Astrocyte of the cerebellum (primary cell): ENCODE data around the gene PALM.
"Not testable (repeated sequence)": the region's sequence is repeated elsewhere in the genome, so short reads cannot be mapped to it uniquely, and the experiment has no call there.

Experiments used
- DNase-seq: peaks from one replicate; pipeline ENCODE4 v3.0.0-alpha.2; 2011; ENCODE audit warnings: low read depth
- H3K4me3 ChIP-seq: 2 replicates; pipeline ENCODE4 v1.5.1; 2011; ENCODE audit warnings: mild to moderate bottlenecking, low read depth, low read length, moderate library complexity
- CTCF ChIP-seq: IDR thresholded peaks from 2 replicates; pipeline ENCODE4 v1.5.1; 2012; ENCODE audit warnings: low read length, low read depth, moderate library complexity, mild to moderate bottlenecking; ENCODE audit errors: missing control alignments
- in situ Hi-C: cut with HindIII; loops from 2 replicates; pipeline ENCODE4 v1.10.0; 2017; ENCODE audit warnings: low sequenced_read_pairs

Gene PALM

DNA sequence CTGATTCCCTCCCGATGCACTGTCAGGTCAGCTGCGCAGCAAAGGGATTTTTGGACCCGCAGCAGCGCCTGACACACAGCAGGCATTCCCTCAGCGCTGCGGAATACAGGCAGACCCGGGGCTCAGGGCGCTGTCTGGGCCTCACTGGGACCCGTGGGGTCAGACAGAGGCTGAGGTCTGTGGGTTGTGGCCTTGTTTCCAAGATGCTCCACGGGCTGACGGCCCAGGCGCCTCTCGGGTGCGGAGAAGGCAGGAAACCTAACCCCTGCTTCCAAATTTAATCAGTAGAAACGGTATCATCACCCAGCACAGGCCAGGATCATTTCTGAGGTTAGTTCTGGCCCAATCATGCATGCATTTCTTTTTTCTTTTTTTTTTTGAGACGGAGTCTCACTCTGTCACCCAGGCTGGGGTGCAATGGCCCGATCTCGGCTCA, 45.0 kb upstream of the PALM start:
- no peak for TF ChIP-seq CTCF
- in situ Hi-C loops = no loop called here
- DNase-seq = no peak
- peak overlapping the region; percentile 43 for H3K4me3 ChIP-seq

DNA sequence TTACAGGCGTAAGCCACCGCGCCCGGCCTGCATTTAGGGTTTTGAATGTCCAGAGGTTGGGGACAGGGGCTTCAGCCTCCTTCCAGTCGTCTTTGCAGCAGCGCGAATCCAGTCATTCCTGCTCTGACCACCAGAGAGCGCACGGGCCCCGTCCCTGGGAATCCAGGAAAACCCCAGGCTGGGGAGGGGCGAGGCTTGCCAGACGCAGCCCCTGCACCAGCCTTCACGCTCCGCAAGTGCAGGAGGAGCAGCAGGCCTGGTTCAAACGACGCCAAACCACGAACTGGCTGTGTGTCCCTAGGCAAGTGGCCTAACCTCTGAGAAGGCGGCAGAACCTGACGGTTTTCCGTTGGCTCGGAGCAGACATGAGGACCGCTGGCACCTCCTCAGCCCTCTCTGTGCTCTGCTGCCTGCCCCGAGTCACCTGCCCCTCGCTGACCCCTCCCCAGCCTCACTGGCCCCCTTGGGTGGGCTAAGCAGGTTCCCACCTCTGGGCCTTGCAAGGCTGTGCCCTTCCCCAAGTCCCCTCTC, 43.8 kb upstream of the PALM start:
- peak; percentile 55 for DNase-seq
- no peak overlapping the region for H3K4me3 ChIP-seq
- in situ Hi-C loops = no loop called here
- peak; percentile 87 for TF ChIP-seq CTCF

DNA sequence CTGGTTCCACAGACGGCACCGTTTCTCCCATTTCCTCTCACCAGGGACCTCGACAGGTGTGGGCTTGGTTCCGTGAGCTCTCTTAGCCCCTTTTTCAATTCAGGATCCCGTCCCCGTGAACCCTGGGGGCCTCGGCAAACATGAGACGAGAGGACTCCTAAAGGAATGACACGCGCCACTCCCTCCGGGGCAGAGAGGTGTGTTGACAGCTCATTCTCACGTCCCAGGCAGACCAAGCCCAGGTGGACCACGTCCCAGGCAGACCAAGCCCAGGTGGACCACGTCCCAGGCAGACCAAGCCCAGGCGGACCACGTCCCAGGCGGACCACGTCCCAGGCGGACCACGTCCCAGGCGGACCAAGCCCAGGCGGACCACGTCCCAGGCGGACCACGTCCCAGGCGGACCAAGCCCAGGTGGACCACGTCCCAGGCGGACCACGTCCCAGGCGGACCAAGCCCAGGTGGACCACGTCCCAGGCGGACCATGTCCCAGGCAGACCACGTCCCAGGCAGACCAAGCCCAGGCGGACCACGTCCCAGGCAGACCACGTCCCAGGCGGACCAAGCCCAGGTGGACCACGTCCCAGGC, 41.7 kb upstream of the PALM start:
- in situ Hi-C loops, DNase-seq, H3K4me3 ChIP-seq: not testable (repeated sequence)

GRCh38 chr19:668675-669434, 39.9 kb upstream of the PALM start:
- H3K4me3 ChIP-seq, in situ Hi-C loops, DNase-seq: not testable (repeated sequence)

- TF ChIP-seq CTCF = peak; percentile 18
- DNase-seq = no peak
- in situ Hi-C loops = no loop called here
- H3K4me3 ChIP-seq = no peak overlapping the region
These were observed 38.1 kb upstream of the PALM start for GRCh38 chr19:670609-671075.

- in situ Hi-C loops = no loop called here
- TF ChIP-seq CTCF = no peak
- DNase-seq = no peak
These were observed 34.2 kb upstream of the PALM start for GRCh38 chr19:674282-675151.

DNA sequence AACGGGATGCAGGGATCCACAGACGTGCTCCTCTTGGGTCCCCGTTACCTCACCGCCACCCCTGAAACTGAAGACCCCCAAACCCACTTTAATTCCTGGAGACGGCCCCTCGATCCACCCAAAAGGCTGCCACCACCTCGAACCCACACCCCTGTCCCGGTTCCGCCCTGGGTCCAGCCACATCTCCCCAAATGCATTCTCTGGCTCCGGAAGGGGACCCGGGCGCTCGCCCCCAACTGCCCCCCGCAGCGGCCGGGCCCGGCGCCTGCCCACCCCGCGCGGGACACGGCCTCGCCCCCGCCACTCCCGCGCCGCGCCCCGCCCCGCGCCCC, 32.8 kb upstream of the PALM start:
- H3K4me3 ChIP-seq = peak overlapping the region; percentile 56
- no peak for DNase-seq
- in situ Hi-C loops = no loop called here
- no peak for TF ChIP-seq CTCF

More at GRCh38 chr19:674282-675151, 34.2 kb upstream of the PALM start:
- no peak overlapping the region for H3K4me3 ChIP-seq
